ENCODE measurements around the gene TEPSIN. TPM values are rescaled to one million over a fixed set of nuclear protein-coding genes. Genes with fewer than 3 reads are reported as not detected.

Gene TEPSIN
- total and polyA plus RNA-seq, 4 donors, result 20.7 to 48.7 (median 31.1) TPM

GRCh38 chr17:81250286-81251093, 11.6 kb upstream of the TEPSIN start:
- H3K9me3 ChIP-seq (ENCODE audit: control insufficient read depth in 4 of 4, insufficient read depth in 3 of 4, low read length in 3 of 4), result no peaks in the 10 kb centered on the region
- peaks cover 0 to 37% (median 4%) of the 10 kb centered on the region in 5 donors for H3K4me1 ChIP-seq (ENCODE audit: control insufficient read depth in 5 of 5, insufficient read depth in 5 of 5, low read length in 5 of 5)
- DNase-seq (no peak), ATAC-seq (ENCODE audit: insufficient read depth, low FRiP score) (no peak)
- H3K9ac ChIP-seq (ENCODE audit: insufficient read depth in 1 of 2, low read length in 2 of 2), result no peak overlapping the region
- WGBS, 2 donors, result 91 to 95% methylated on average over 31 of the region's 31 CpGs
- TF ChIP-seq CTCF (IDR thresholded peaks at IDR 0.05; ENCODE audit: control extremely low read depth, extremely low read depth), result no peak
- no peak overlapping the region for H3K27ac ChIP-seq (ENCODE audit: low read depth in 1 of 2, low read length in 1 of 2)
- no peaks in the 10 kb centered on the region for H3K27me3 ChIP-seq (ENCODE audit: control insufficient read depth in 3 of 3, insufficient read depth in 3 of 3, low read length in 2 of 3)
- no peak overlapping the region for H3K4me3 ChIP-seq
- peaks cover 0 to 49% (median 3%) of the 10 kb centered on the region in 4 donors for H3K36me3 ChIP-seq (ENCODE audit: control insufficient read depth in 4 of 4, insufficient read depth in 4 of 4, low read length in 4 of 4)

GRCh38 chr17:81249223-81250040, 10.6 kb upstream of the TEPSIN start:
- DNase-seq (peak in 1 of 3 donors; percentile 50), ATAC-seq (ENCODE audit: insufficient read depth, low FRiP score) (no peak)
- Histone ChIP-seq H3K27me3 (ENCODE audit: control insufficient read depth in 3 of 3, insufficient read depth in 3 of 3, low read length in 2 of 3) (no peaks in the 10 kb centered on the region), H3K36me3 (ENCODE audit: control insufficient read depth in 4 of 4, insufficient read depth in 4 of 4, low read length in 4 of 4) (peaks cover 0 to 49% (median 3%) of the 10 kb centered on the region in 4 donors), H3K9ac (ENCODE audit: insufficient read depth in 1 of 2, low read length in 2 of 2) (no peak overlapping the region), H3K4me1 (ENCODE audit: control insufficient read depth in 5 of 5, insufficient read depth in 5 of 5, low read length in 5 of 5) (peaks cover 0 to 27% (median 2%) of the 10 kb centered on the region in 5 donors), H3K9me3 (ENCODE audit: control insufficient read depth in 4 of 4, insufficient read depth in 3 of 4, low read length in 3 of 4) (no peaks in the 10 kb centered on the region), H3K4me3 (no peak overlapping the region), H3K27ac (ENCODE audit: low read depth in 1 of 2, low read length in 1 of 2) (no peak overlapping the region)
- 90 to 96% methylated on average over 15 of the region's 15 CpGs for WGBS, 2 donors
- TF ChIP-seq CTCF (IDR thresholded peaks at IDR 0.05; ENCODE audit: control extremely low read depth, extremely low read depth), result no peak

- TF ChIP-seq CTCF (IDR thresholded peaks at IDR 0.05; ENCODE audit: control extremely low read depth, extremely low read depth), result no peak
- Histone ChIP-seq H3K4me3 (no peak overlapping the region), H3K9ac (ENCODE audit: insufficient read depth in 1 of 2, low read length in 2 of 2) (no peak overlapping the region), H3K27me3 (ENCODE audit: control insufficient read depth in 3 of 3, insufficient read depth in 3 of 3, low read length in 2 of 3) (no peaks in the 10 kb centered on the region), H3K36me3 (ENCODE audit: control insufficient read depth in 4 of 4, insufficient read depth in 4 of 4, low read length in 4 of 4) (peaks cover 0 to 49% (median 3%) of the 10 kb centered on the region in 4 donors), H3K9me3 (ENCODE audit: control insufficient read depth in 4 of 4, insufficient read depth in 3 of 4, low read length in 3 of 4) (no peaks in the 10 kb centered on the region), H3K27ac (ENCODE audit: low read depth in 1 of 2, low read length in 1 of 2) (no peak overlapping the region), H3K4me1 (ENCODE audit: control insufficient read depth in 5 of 5, insufficient read depth in 5 of 5, low read length in 5 of 5) (peaks cover 0 to 25% (median 0%) of the 10 kb centered on the region in 5 donors)
- WGBS, 2 donors, result 89% methylated on average over 14 to 16 of the region's 16 CpGs
- ATAC-seq (ENCODE audit: insufficient read depth, low FRiP score) (no peak), DNase-seq (no peak)
Measured at GRCh38 chr17:81248649-81249048, 9.8 kb upstream of the TEPSIN start.
